C1 segment of cervical spinal cord (tissue), 14 donors: ENCODE data around the gene WWOX.

ENCODE experiments used
- DNase-seq, 14 donors: peaks; one replicate each; lab custom pipeline; 2025; lab: John Stamatoyannopoulos, UW

WWOX gene

DNA sequence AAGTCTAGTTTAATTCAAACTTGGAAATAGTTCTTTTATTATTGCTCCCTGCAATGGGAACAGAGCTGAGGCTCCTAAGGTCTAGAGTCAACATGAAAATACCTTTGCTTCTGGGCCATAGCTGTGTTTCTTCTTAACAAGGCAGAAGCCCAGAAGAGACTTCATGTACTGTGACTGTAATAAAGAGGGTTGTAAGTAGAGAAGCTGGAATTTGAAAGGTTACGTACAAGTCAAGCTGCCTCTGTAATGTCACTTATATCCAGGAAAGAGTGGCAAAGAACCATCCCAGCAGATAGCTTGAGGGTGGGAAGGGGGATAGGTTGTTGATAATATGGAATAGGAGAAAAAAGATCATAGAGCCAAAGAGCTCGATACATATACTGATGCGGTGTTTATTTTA, 248.6 kb downstream of the WWOX start:
- DNase-seq = no peak

DNA sequence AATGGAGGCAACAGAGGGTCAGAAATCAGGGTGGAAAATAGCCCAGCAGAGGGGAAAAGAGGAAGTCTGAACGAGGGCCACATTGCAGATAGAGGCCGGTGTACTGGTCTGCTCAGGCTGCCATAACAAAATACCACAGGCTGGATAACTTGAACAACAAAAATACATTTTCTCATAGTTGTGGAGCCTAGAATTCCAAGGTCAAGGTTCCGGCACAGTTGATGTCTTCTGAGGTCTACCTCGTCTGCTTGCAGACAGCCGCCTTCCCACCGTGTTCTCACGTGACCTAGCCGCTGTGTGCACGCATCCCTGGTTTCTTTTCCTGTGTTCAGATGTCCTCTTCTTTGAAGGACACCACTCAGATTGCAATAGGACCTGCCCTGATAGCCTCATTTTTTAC, 249.4 kb downstream of the WWOX start:
- DNase-seq = no peak

DNA sequence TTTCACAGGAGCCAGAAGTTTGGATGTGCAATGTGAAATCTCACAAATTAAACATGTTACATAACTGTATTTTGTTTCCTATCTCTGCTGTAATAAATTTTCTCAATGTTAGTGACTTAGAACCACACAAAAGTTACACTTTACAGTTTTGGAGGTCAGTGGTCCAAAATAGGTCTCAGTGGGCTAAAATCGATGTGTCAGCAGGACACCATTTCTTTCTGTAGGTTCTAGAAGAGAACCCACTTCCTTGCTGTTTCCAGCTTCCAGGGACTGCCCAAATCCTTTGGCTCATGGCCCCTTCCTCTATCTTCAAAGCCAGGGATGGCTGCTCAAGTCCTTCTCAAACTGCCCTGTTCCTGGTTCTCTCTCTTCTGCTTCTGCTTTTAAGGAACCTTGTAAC, 252.7 kb downstream of the WWOX start:
- DNase-seq = no peak

- DNase-seq = no peak
Observed at GRCh38 chr16:78353640-78354275, 254.3 kb downstream of the WWOX start.

GRCh38 chr16:78362524-78363135, 263.2 kb downstream of the WWOX start:
- no peak for DNase-seq

GRCh38 chr16:78363843-78364555, 264.5 kb downstream of the WWOX start:
- DNase-seq = no peak

DNA sequence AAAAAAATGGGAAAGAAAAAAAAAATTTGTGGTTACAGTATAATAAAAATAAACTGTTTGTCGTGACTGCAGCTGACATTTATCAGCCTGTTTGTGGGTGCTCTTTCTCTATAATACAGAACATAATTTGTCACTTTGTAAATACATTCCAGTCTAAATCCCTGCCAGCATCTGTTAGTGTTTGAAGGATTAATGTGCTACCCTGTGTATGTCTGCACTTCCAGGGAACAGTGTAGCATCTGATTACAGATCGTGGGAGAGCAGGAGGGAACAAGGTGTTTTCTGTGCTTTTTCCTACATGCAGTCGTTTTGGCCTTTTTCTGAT, 265.1 kb downstream of the WWOX start:
- DNase-seq = no peak

- no peak for DNase-seq
Observed at GRCh38 chr16:78365366-78365765, 265.9 kb downstream of the WWOX start.

DNA sequence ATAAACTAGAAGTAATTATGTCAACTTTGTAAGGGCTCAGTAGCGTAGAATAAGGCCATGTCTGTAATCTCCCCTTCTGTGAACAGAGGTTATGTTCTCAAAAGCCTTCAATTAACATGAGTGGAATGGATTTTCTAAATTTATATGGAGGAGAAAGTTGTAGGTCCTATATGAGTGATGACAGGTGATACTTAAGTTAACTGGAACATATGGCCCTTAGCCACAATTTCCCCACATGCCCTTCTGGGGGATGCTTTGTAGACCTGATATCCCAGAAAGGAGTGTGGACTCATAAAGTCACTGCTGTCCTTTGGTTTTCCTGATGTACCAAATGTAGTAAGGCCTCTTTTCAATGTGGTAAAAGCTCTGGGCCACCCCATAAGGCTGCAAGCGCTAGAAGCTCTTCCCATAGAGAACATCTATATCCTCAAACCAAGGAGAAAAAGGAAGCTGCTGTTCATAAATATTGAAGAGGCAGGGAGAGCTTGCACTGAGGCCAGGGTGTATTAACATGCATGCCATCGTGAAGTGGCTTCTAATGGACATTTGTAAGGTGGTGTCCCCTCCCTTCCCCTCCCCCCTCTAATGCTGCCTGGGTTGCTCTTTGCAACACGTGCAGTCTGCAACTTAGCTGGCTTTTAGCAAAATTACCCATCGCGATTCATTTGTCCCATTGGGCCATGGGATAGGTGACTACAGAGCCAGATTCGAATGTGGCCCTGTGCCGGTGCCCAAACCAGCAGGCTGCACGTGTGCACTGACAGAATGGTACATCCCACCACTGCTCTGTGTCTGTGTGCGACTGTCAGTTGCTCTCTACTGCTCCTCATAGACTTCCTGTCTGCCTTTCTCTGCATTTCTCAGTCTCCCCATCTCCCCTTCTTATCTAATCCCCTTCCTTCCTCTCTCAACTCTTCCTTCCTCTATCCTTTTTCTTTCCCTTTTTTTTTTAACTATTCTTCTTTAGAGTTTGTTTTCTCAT, 269.0 kb downstream of the WWOX start:
- no peak for DNase-seq

DNA sequence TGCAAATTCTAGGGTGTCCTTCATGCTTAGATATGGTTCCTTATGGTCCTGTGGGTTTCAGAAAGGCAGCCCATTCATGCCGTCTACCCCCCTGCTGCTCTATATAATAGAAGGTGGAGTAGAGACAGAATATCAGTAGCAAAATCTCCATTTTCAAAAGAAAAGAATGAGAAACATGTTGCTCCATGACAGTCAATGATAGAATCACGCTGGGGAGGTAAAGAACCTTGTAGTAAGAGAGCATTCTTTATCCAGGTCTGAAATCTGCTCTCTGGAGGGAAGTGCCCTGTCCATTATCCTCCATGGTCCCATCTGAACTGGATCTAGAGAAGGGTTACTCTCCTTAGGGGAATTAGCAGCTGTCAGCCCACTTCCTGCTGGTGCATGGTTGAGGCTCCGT, 272.8 kb downstream of the WWOX start:
- DNase-seq = no peak

DNA sequence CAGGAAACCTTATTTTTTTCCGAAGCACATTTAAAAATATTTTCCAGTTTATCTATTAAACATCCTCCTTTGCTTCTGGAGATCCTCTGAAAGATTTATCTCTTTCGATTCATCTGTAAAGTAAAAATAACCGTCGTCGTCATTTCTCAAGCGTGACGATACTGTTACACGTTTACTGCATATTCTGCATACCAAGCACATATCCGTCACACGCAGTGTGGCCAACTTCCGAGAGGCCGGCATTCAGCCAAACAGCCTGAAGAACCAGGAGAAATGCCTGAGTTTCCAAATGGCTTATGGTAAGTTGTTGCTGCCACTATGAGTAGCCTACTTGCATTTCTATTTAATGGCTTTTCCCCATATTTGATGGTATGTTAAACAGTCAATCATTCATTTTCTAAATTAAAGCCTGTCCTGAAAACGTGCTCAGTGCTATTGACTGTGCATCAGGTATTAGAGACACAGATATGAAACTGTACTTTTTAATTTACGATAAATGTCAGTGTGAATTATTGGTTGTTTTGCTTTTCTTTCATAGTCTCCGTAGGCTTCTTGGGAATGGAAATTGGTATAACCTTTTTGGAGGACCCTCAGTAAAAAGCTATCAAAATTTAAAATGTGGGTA, 275.7 kb downstream of the WWOX start:
- no peak for DNase-seq

GRCh38 chr16:78376452-78376851, 277.0 kb downstream of the WWOX start:
- no peak for DNase-seq

- no peak for DNase-seq
Observed at GRCh38 chr16:78377312-78377711, 277.9 kb downstream of the WWOX start.

- DNase-seq = no peak
Observed at GRCh38 chr16:78381060-78381459, 281.6 kb downstream of the WWOX start.

GRCh38 chr16:78383118-78383517, 283.7 kb downstream of the WWOX start:
- DNase-seq = no peak

GRCh38 chr16:78385086-78385805, 285.8 kb downstream of the WWOX start:
- peak in 1 of 14 donors; percentile 0 for DNase-seq

- DNase-seq = no peak
Observed at GRCh38 chr16:78386557-78387324, 287.3 kb downstream of the WWOX start.

GRCh38 chr16:78389009-78389498, 289.6 kb downstream of the WWOX start:
- no peak for DNase-seq

- peak in 1 of 14 donors; percentile 12 for DNase-seq
Observed at GRCh38 chr16:78390092-78390491, 290.6 kb downstream of the WWOX start.
